HepG2 (cell line): Measurements from ENCODE around the gene PGAP3. TPM values are rescaled to one million over a fixed set of nuclear protein-coding genes. Genes with fewer than 3 reads are reported as not detected.

Experiments
- ASH2L ChIP-seq: fragments of 300-600, 200-600 bp; sonication (generic); IDR thresholded peaks from 2 replicates; pipeline ENCODE4 v1.7.0; 2017; ENCODE audit warnings: low read depth, mild to moderate bottlenecking, moderate library complexity, mixed read lengths, low read length; ENCODE audit not compliant: insufficient read length
- CHCHD3 ChIP-seq: sonication (generic); formaldehyde crosslinking; IDR thresholded peaks from 2 replicates; pipeline ENCODE4 v1.8.0; 2022; ENCODE audit warnings: mild to moderate bottlenecking, missing genetic modification reagents, moderate library complexity
- EED ChIP-seq: sonication (generic); formaldehyde crosslinking; IDR thresholded peaks from 2 replicates; pipeline ENCODE4 v1.5.0; 2020; ENCODE audit warnings: mild to moderate bottlenecking, missing genetic modification reagents
- ELF3 ChIP-seq: IDR thresholded peaks from 2 replicates; pipeline ENCODE4 v1.6.1; 2016; ENCODE audit warnings: missing genetic modification reagents, missing compliant biosample characterization
- HNRNPLL ChIP-seq: fragments of 200-400 bp; formaldehyde crosslinking; IDR thresholded peaks from 2 replicates; pipeline ENCODE4 v1.6.1; 2017; ENCODE audit warnings: mild to moderate bottlenecking, low read depth, low read length; ENCODE audit not compliant: poor library complexity, severe bottlenecking
- IRX3 ChIP-seq: sonication (generic); formaldehyde crosslinking; IDR thresholded peaks from 2 replicates; pipeline ENCODE4 v1.8.1; 2023; ENCODE audit warnings: mild to moderate bottlenecking, low read depth, missing genetic modification reagents, borderline replicate concordance
- KLF9 ChIP-seq: IDR thresholded peaks from 2 replicates; pipeline ENCODE4 v1.6.1; 2016; ENCODE audit warnings: low read depth
- LCORL ChIP-seq, 2 experiments: fragments of 450-650 bp in 1 of 2; sonication (generic) in 1 of 2; formaldehyde crosslinking in 1 of 2; IDR thresholded peaks; 2 replicates each; pipeline versions ENCODE4 v1.5.0 to v1.6.1; 2017 to 2020; ENCODE audit warnings: antibody characterized with exemption in 1 of 2, missing genetic modification reagents in 1 of 2
- NFE2 ChIP-seq: sonication (generic); formaldehyde crosslinking; IDR thresholded peaks from 2 replicates; pipeline ENCODE4 v1.4.0; 2020; ENCODE audit warnings: missing genetic modification reagents
- NRL ChIP-seq: sonication (generic); formaldehyde crosslinking; IDR thresholded peaks from 2 replicates; pipeline ENCODE4 v1.5.0; 2020; ENCODE audit warnings: missing genetic modification reagents, mild to moderate bottlenecking, moderate library complexity, borderline replicate concordance
- SALL1 ChIP-seq: sonication (generic); formaldehyde crosslinking; IDR thresholded peaks from 2 replicates; pipeline ENCODE4 v1.8.0; 2022; ENCODE audit warnings: mild to moderate bottlenecking, missing genetic modification reagents
- SETDB1 ChIP-seq: sonication (generic); formaldehyde crosslinking; IDR thresholded peaks from 2 replicates; pipeline ENCODE4 v1.5.1; 2020; ENCODE audit warnings: missing genetic modification reagents, mild to moderate bottlenecking, borderline replicate concordance
- TERF1 ChIP-seq: sonication (generic); formaldehyde crosslinking; IDR thresholded peaks from 2 replicates; pipeline ENCODE4 v1.8.0; 2022; ENCODE audit warnings: mild to moderate bottlenecking, missing genetic modification reagents, moderate library complexity
- YY1 ChIP-seq: IDR thresholded peaks from 2 replicates; pipeline ENCODE4 v1.6.1; 2011; ENCODE audit warnings: low read length, low read depth, moderate library complexity, mild to moderate bottlenecking; ENCODE audit not compliant: insufficient read depth, insufficient replicate concordance
- ZBTB39 ChIP-seq: sonication (generic); formaldehyde crosslinking; IDR thresholded peaks from 2 replicates; pipeline ENCODE4 v1.5.0; 2020; ENCODE audit warnings: missing genetic modification reagents
- ZNF772 ChIP-seq: sonication (generic); formaldehyde crosslinking; IDR thresholded peaks from 2 replicates; pipeline ENCODE4 v1.5.0; 2020; ENCODE audit warnings: mild to moderate bottlenecking, missing genetic modification reagents
- polyA plus RNA-seq, 8 experiments: library from polyadenylated mRNA; depleted of rRNA in 3 of 8; stranded (reverse) in 7 of 8; unstranded in 1 of 8; fragments of >200 nt; fragmentation: Illumina TruSeq in 4 of 8; extraction: Trizol in 4 of 8; gene quantifications; 2 replicates each; pipeline versions ENCODE4 v1.2.1 to v1.2.3, GENCODE V29; 2011 to 2016; ENCODE audit warnings: low read depth in 4 of 8, missing spikeins in 1 of 8, mixed read lengths in 1 of 8; ENCODE audit not compliant: insufficient read depth in 1 of 8
- total RNA-seq, 5 experiments: library from RNA; depleted of rRNA; stranded (reverse); fragments of >200 nt; fragmentation: Illumina TruSeq; extraction: Trizol; gene quantifications; 2 replicates each; pipeline ENCODE4 v1.2.3, GENCODE V29; 2016; ENCODE audit warnings: low read depth in 1 of 5
- TF ChIP-seq, protein P1 (sequence below): sonication (generic); formaldehyde crosslinking; IDR thresholded peaks from 2 replicates; pipeline ENCODE4 v1.9.0; 2022; ENCODE audit warnings: missing genetic modification reagents, mild to moderate bottlenecking, borderline replicate concordance
- TF ChIP-seq, protein P2 (sequence below): sonication (generic); formaldehyde crosslinking; IDR thresholded peaks from 2 replicates; pipeline ENCODE4 v1.4.0; 2020; ENCODE audit warnings: missing genetic modification reagents, mild to moderate bottlenecking, borderline replicate concordance
- TF ChIP-seq, protein P3 (sequence below): sonication (generic); formaldehyde crosslinking; IDR thresholded peaks from 2 replicates; pipeline ENCODE4 v1.5.0; 2020; ENCODE audit warnings: mild to moderate bottlenecking, missing genetic modification reagents, borderline replicate concordance

Gene PGAP3
- total and polyA plus RNA-seq, 2 of the 13 experiments (the other 11 are each of a cell fraction or from before 2014, with no cell fraction given) = 11.9 to 14.6 TPM

DNA sequence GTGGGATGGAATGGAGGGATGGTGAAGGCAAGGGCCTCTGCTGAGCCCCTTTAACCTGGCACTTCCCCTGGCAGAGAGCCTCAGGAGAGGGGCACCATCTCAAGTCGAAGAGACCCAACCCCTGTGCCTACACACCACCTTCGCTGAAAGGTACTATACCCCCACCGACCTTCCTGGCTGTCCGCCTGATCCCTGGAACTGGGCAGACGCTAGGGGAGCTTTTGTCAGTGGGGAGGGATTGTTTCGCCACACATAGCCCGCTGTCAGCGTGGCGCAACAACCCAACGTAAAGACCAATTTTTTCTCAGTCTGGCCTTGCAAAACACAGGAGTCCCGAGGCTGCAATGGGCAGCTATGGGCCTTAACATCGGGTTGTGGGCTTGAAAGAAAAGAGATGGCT is 58.0 kb downstream of the PGAP3 start (continued):
- TF ChIP-seq CHCHD3 (no peak), SALL1 (CRISPR knock-in tag) (peak; percentile 43; the same call in 1 of the 2 replicates), ASH2L (no peak), NFE2 (no peak), ELF3 (no peak), SETDB1 (CRISPR knock-in tag) (no peak), KLF9 (CRISPR knock-in tag) (no peak), EED (CRISPR knock-in tag) (peak; percentile 69; the same call in 1 of the 2 replicates), LCORL (IDR thresholded peaks at IDR 0.05) (no peak), LCORL (CRISPR knock-in tag; IDR thresholded peaks at IDR 0.05) (peak; percentile 29; the same call in 1 of the 2 replicates), NRL (CRISPR knock-in tag) (no peak), HNRNPLL (peak; percentile 50), ZBTB39 (CRISPR knock-in tag) (no peak), YY1 (no peak), TERF1 (CRISPR knock-in tag) (peak; percentile 34; the same call in 1 of the 2 replicates), IRX3 (CRISPR knock-in tag) (no peak), ZNF772 (CRISPR knock-in tag) (peak; percentile 29; the same call in 1 of the 2 replicates)
- TF ChIP-seq, protein P1, sequence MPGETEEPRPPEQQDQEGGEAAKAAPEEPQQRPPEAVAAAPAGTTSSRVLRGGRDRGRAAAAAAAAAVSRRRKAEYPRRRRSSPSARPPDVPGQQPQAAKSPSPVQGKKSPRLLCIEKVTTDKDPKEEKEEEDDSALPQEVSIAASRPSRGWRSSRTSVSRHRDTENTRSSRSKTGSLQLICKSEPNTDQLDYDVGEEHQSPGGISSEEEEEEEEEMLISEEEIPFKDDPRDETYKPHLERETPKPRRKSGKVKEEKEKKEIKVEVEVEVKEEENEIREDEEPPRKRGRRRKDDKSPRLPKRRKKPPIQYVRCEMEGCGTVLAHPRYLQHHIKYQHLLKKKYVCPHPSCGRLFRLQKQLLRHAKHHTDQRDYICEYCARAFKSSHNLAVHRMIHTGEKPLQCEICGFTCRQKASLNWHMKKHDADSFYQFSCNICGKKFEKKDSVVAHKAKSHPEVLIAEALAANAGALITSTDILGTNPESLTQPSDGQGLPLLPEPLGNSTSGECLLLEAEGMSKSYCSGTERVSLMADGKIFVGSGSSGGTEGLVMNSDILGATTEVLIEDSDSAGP = no peak; the same call in 1 of the 2 replicates
- TF ChIP-seq, protein P2, sequence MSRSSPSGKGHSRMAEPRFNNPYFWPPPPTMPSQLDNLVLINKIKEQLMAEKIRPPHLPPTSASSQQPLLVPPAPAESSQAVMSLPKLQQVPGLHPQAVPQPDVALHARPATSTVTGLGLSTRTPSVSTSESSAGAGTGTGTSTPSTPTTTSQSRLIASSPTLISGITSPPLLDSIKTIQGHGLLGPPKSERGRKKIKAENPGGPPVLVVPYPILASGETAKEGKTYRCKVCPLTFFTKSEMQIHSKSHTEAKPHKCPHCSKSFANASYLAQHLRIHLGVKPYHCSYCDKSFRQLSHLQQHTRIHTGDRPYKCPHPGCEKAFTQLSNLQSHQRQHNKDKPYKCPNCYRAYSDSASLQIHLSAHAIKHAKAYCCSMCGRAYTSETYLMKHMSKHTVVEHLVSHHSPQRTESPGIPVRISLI (CRISPR knock-in tag) = 0 out of 2 replicates have a peak, but pooled peaks have one; percentile 32
- TF ChIP-seq, protein P3, sequence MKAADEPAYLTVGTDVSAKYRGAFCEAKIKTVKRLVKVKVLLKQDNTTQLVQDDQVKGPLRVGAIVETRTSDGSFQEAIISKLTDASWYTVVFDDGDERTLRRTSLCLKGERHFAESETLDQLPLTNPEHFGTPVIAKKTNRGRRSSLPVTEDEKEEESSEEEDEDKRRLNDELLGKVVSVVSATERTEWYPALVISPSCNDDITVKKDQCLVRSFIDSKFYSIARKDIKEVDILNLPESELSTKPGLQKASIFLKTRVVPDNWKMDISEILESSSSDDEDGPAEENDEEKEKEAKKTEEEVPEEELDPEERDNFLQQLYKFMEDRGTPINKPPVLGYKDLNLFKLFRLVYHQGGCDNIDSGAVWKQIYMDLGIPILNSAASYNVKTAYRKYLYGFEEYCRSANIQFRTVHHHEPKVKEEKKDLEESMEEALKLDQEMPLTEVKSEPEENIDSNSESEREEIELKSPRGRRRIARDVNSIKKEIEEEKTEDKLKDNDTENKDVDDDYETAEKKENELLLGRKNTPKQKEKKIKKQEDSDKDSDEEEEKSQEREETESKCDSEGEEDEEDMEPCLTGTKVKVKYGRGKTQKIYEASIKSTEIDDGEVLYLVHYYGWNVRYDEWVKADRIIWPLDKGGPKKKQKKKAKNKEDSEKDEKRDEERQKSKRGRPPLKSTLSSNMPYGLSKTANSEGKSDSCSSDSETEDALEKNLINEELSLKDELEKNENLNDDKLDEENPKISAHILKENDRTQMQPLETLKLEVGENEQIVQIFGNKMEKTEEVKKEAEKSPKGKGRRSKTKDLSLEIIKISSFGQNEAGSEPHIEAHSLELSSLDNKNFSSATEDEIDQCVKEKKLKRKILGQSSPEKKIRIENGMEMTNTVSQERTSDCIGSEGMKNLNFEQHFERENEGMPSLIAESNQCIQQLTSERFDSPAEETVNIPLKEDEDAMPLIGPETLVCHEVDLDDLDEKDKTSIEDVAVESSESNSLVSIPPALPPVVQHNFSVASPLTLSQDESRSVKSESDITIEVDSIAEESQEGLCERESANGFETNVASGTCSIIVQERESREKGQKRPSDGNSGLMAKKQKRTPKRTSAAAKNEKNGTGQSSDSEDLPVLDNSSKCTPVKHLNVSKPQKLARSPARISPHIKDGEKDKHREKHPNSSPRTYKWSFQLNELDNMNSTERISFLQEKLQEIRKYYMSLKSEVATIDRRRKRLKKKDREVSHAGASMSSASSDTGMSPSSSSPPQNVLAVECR (CRISPR knock-in tag) = peak; percentile 29; the same call in 1 of the 2 replicates
